CD14-positive monocyte (primary cell): Measurements from ENCODE around the gene CCDC85C. TPM values are rescaled to one million over a fixed set of nuclear protein-coding genes. Genes with fewer than 3 reads are reported as not detected.

Experiments
- DNase-seq, 3 donors: peaks; one replicate each; pipeline ENCODE4 v3.0.0-alpha.2; 2011 to 2022
- H2AFZ ChIP-seq: 2 replicates; pipeline ENCODE4 v1.6.0; 2012; ENCODE audit warnings: mild to moderate bottlenecking, low read depth, low read length, inconsistent platforms; ENCODE audit not compliant: insufficient read depth, poor library complexity, severe bottlenecking
- H3K27ac ChIP-seq, 2 donors: 1 replicate in 1 of 2; 2 replicates in 1 of 2; pipeline ENCODE4 v1.5.1; 2012 to 2013; ENCODE audit warnings: low read length in 2 of 2, control low read depth in 1 of 2, inconsistent platforms in 1 of 2, low read depth in 1 of 2, mild to moderate bottlenecking in 1 of 2
- H3K27me3 ChIP-seq, 2 donors: one replicate each; pipeline versions ENCODE4 v1.6.0 to v1.6.1; 2011 to 2013; ENCODE audit warnings: low read length in 2 of 2; ENCODE audit not compliant: control insufficient read depth in 2 of 2, insufficient read depth in 2 of 2
- H3K36me3 ChIP-seq, 2 donors: replicated peaks in 1 of 2; 1 replicate in 1 of 2; 2 replicates in 1 of 2; pipeline versions ENCODE4 v1.5.1 to v1.6.1; 2012 to 2013; ENCODE audit warnings: low read length in 2 of 2, control low read depth in 1 of 2, inconsistent platforms in 1 of 2, mild to moderate bottlenecking in 1 of 2; ENCODE audit not compliant: insufficient read depth in 2 of 2, control insufficient read depth in 1 of 2
- H3K4me1 ChIP-seq, 2 donors: 1 replicate in 1 of 2; 2 replicates in 1 of 2; pipeline versions ENCODE4 v1.5.1 to v1.6.1; 2012 to 2013; ENCODE audit warnings: low read length in 2 of 2, control low read depth in 1 of 2, inconsistent platforms in 1 of 2, mild to moderate bottlenecking in 1 of 2, moderate library complexity in 1 of 2; ENCODE audit not compliant: insufficient read depth in 2 of 2, control insufficient read depth in 1 of 2
- H3K4me2 ChIP-seq: replicated peaks from 2 replicates; pipeline ENCODE3; 2012; ENCODE audit warnings: low read length, moderate library complexity, mild to moderate bottlenecking; ENCODE audit not compliant: poor library complexity, severe bottlenecking; ENCODE audit errors: extremely low read depth
- H3K4me3 ChIP-seq, 3 experiments: fragments of 200-600 bp in 1 of 3; sonication (generic) in 1 of 3; replicated peaks in 1 of 3; 1 replicate in 2 of 3; 2 replicates in 1 of 3; pipeline ENCODE4 v1.5.1; 2011 to 2013; ENCODE audit warnings: low read length in 3 of 3, mild to moderate bottlenecking in 3 of 3, control low read depth in 2 of 3, low read depth in 2 of 3, inconsistent platforms in 1 of 3, moderate library complexity in 1 of 3
- H3K79me2 ChIP-seq: 2 replicates; pipeline ENCODE4 v1.6.0; 2012; ENCODE audit warnings: mild to moderate bottlenecking, control low read depth, inconsistent platforms, low read length, moderate library complexity; ENCODE audit not compliant: insufficient read depth
- H3K9ac ChIP-seq: 2 replicates; pipeline ENCODE4 v1.6.0; 2017; ENCODE audit warnings: low read length, mild to moderate bottlenecking; ENCODE audit not compliant: insufficient read depth, poor library complexity, severe bottlenecking
- H3K9me3 ChIP-seq, 2 donors: replicated peaks in 1 of 2; 1 replicate in 1 of 2; 2 replicates in 1 of 2; pipeline versions ENCODE4 v1.5.1 to v1.6.1; 2012 to 2013; ENCODE audit warnings: low read length in 2 of 2, control low read depth in 1 of 2; ENCODE audit not compliant: control insufficient read depth in 1 of 2, insufficient read depth in 1 of 2
- H4K20me1 ChIP-seq: 2 replicates; pipeline ENCODE4 v1.6.0; 2012; ENCODE audit warnings: mild to moderate bottlenecking, low read length, control low read depth, moderate library complexity; ENCODE audit not compliant: insufficient read depth
- H3K27ac Mint-ChIP-seq, 7 donors: one replicate each; pipeline ENCODE4 v1.8.0; 2020; ENCODE audit warnings: mild to moderate bottlenecking in 7 of 7, mixed read lengths in 7 of 7, moderate library complexity in 6 of 7, inconsistent platforms in 2 of 7
- H3K27me3 Mint-ChIP-seq, 3 donors: one replicate each; pipeline ENCODE4 v1.8.0; 2021 to 2022; ENCODE audit warnings: low read depth in 3 of 3, mild to moderate bottlenecking in 3 of 3, mixed read lengths in 3 of 3, moderate library complexity in 3 of 3, inconsistent platforms in 1 of 3
- H3K36me3 Mint-ChIP-seq, 2 donors: one replicate each; pipeline ENCODE4 v1.8.0; 2020; ENCODE audit warnings: mixed read lengths in 2 of 2, inconsistent platforms in 1 of 2, mild to moderate bottlenecking in 1 of 2
- H3K4me1 Mint-ChIP-seq: one replicate; pipeline ENCODE4 v1.8.0; 2020; ENCODE audit warnings: mild to moderate bottlenecking, mixed read lengths
- H3K4me3 Mint-ChIP-seq, 2 donors: one replicate each; pipeline ENCODE4 v1.8.0; 2020; ENCODE audit warnings: mild to moderate bottlenecking in 2 of 2, mixed read lengths in 2 of 2, moderate library complexity in 1 of 2
- H3K9me3 Mint-ChIP-seq, 7 donors: one replicate each; pipeline ENCODE4 v1.8.0; 2020 to 2022; ENCODE audit warnings: mixed read lengths in 7 of 7, mild to moderate bottlenecking in 6 of 7, moderate library complexity in 6 of 7, inconsistent platforms in 2 of 7
- WGBS: methylation state at CpG from one replicate; pipeline ENCODE4 v1.1.5; 2013; ENCODE audit warnings: missing lambda C conversion rate; ENCODE audit not compliant: insufficient coverage; 5-methylcytosine and 5-hydroxymethylcytosine counted together
- intact Hi-C, 2 donors: fragments of 100-400 bp; cut with micrococcal nuclease; formaldehyde crosslinking; loops; one replicate each; pipeline versions ENCODE4 v1.15.0 to v1.15.1; 2023
- polyA plus RNA-seq, 3 donors: library from polyadenylated mRNA; depleted of rRNA in 1 of 3; unstranded in 2 of 3; stranded (reverse) in 1 of 3; fragments of 300-500 nt in 2 of 3; fragments of >200 nt in 1 of 3; fragmentation: Illumina TruSeq in 2 of 3; gene quantifications; 1 replicate in 2 of 3; 2 replicates in 1 of 3; pipeline ENCODE4 v1.2.3, GENCODE V29; 2012 to 2021
- TF ChIP-seq, protein P1 (sequence below): fragments of 200-600 bp; IDR thresholded peaks from one replicate; pipeline ENCODE4 v1.8.0; 2022; ENCODE audit warnings: antibody characterized with exemption, mild to moderate bottlenecking

CCDC85C gene
- polyA plus RNA-seq, 3 donors: under 0.01 to 0.03 TPM; not detected in 1

GRCh38 chr14:99541211-99541610 is 62.8 kb downstream of the CCDC85C start:
- no peaks in the 10 kb centered on the region for H3K4me1 Mint-ChIP-seq
- H3K4me3 Mint-ChIP-seq: no peak overlapping the region
- H4K20me1 ChIP-seq: no peaks in the 10 kb centered on the region
- no peaks in the 10 kb centered on the region for H3K79me2 ChIP-seq
- H3K27me3 ChIP-seq: no peaks in the 10 kb centered on the region
- DNase-seq: no peak
- H3K9ac ChIP-seq: no peak overlapping the region
- H2AFZ ChIP-seq: no peak overlapping the region
- TF ChIP-seq, protein P1, sequence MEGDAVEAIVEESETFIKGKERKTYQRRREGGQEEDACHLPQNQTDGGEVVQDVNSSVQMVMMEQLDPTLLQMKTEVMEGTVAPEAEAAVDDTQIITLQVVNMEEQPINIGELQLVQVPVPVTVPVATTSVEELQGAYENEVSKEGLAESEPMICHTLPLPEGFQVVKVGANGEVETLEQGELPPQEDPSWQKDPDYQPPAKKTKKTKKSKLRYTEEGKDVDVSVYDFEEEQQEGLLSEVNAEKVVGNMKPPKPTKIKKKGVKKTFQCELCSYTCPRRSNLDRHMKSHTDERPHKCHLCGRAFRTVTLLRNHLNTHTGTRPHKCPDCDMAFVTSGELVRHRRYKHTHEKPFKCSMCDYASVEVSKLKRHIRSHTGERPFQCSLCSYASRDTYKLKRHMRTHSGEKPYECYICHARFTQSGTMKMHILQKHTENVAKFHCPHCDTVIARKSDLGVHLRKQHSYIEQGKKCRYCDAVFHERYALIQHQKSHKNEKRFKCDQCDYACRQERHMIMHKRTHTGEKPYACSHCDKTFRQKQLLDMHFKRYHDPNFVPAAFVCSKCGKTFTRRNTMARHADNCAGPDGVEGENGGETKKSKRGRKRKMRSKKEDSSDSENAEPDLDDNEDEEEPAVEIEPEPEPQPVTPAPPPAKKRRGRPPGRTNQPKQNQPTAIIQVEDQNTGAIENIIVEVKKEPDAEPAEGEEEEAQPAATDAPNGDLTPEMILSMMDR: no peak
- no peaks in the 10 kb centered on the region for H3K4me1 ChIP-seq
- H3K27ac Mint-ChIP-seq: peak overlapping the region in 1 of 7 donors; percentile 72
- H3K27ac ChIP-seq: no peak overlapping the region
- no peak overlapping the region for H3K4me3 ChIP-seq
- H3K9me3 Mint-ChIP-seq: no peaks in the 10 kb centered on the region
- H3K27me3 Mint-ChIP-seq: peaks cover 1 to 9% (median 6%) of the 10 kb centered on the region in 3 donors
- no peaks in the 10 kb centered on the region for H3K36me3 Mint-ChIP-seq
- intact Hi-C loops: no loop called here
- H3K4me2 ChIP-seq: no peak overlapping the region
- 53% methylated on average over 6 of the region's 10 CpGs for WGBS
- no peaks in the 10 kb centered on the region for H3K9me3 ChIP-seq
- H3K36me3 ChIP-seq: no peaks in the 10 kb centered on the region

- TF ChIP-seq, protein P1: no peak
- Histone ChIP-seq H3K36me3 (no peaks in the 10 kb centered on the region), H3K27ac (no peak overlapping the region), H4K20me1 (no peaks in the 10 kb centered on the region), H3K9me3 (no peaks in the 10 kb centered on the region), H3K27me3 (no peaks in the 10 kb centered on the region), H2AFZ (no peak overlapping the region), H3K4me1 (no peaks in the 10 kb centered on the region), H3K4me2 (no peak overlapping the region), H3K4me3 (no peak overlapping the region), H3K9ac (no peak overlapping the region), H3K79me2 (no peaks in the 10 kb centered on the region)
- 77% methylated on average over 8 of the region's 15 CpGs for WGBS
- Mint-ChIP-seq H3K4me1 (no peaks in the 10 kb centered on the region), H3K4me3 (no peak overlapping the region), H3K9me3 (no peaks in the 10 kb centered on the region), H3K27ac (no peak overlapping the region), H3K36me3 (no peaks in the 10 kb centered on the region), H3K27me3 (peaks cover 1 to 9% (median 6%) of the 10 kb centered on the region in 3 donors)
- intact Hi-C loops: no loop called here
- no peak for DNase-seq
Observed at GRCh38 chr14:99540196-99541032, 63.6 kb downstream of the CCDC85C start.
